BJ (cell line): ENCODE measurements around the gene GAS2L2. TPM values are rescaled to one million over a fixed set of nuclear protein-coding genes. Genes with fewer than 3 reads are reported as not detected.
A peak's percentile ranks its signal among the peaks of the same experiment; 100 is the strongest.

Experiments
- CTCF ChIA-PET: fragments of 350-600 bp; formaldehyde crosslinking; extraction: SDS; loops from one replicate; lab custom pipeline; 2021; ENCODE audit warnings: antibody characterized with exemption, inconsistent platforms; lab: Yijun Ruan, JAX
- POLR2A ChIA-PET: fragments of 300-600 bp; sonication (Branson Sonifier 250); formaldehyde crosslinking; extraction: SDS; loops from one replicate; lab custom pipeline; 2021; ENCODE audit warnings: antibody characterized with exemption; lab: Charles Lee
- DNase-seq: peaks from one replicate; pipeline ENCODE4 v3.0.0-alpha.2; 2011; ENCODE audit warnings: low read depth
- H3K27me3 ChIP-seq: 2 replicates; pipeline ENCODE4 v1.6.0; 2011; ENCODE audit warnings: low read length; ENCODE audit not compliant: control insufficient read depth, insufficient read depth
- H3K36me3 ChIP-seq: 2 replicates; pipeline ENCODE4 v1.5.1; 2011; ENCODE audit warnings: low read length; ENCODE audit not compliant: control insufficient read depth, insufficient read depth
- H3K4me3 ChIP-seq: 2 replicates; pipeline ENCODE4 v1.5.1; 2011; ENCODE audit warnings: low read depth, mild to moderate bottlenecking, control low read depth, low read length
- polyA plus RNA-seq: library from polyadenylated mRNA; depleted of rRNA; stranded (reverse); fragments of >200 nt; gene quantifications from 2 replicates; pipeline ENCODE4 v1.2.3, GENCODE V29; 2011
- TF ChIP-seq, protein P1 (sequence below): IDR thresholded peaks from 2 replicates; pipeline ENCODE4 v1.5.1; 2011; ENCODE audit warnings: low read depth, mild to moderate bottlenecking, control low read depth, inconsistent platforms, low read length, moderate library complexity; ENCODE audit not compliant: insufficient read depth

GAS2L2 gene
- polyA plus RNA-seq, 1 experiment, result not detected

DNA sequence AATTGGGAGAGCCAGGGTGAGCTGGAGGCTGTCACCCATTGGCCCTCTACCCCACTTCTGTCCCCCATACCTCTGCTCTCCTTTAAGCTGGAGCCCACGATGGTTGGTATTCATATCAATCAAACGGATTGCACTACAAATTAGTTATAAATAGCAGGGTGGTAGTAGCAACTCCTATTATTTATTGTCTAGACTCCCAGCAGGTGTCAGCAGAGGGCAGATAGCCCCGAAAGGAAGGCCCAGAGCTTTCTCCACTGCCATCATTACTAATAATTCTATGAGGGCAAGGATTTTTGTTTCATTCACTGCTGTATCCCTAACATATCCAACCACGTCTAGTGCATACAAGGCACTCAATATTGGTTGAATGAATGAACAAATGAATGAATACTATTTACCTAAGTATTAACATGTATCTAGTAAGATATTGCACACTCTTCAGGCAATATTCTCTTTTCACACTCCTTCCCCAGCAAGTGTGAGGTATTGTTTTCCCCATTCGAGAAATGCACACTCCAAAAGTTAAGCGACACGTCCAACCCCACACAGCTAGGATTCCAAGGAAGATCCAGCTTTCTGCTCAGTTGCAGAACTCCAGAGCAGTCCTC is 14.0 kb upstream of the GAS2L2 start:
- POLR2A ChIA-PET, result no interaction called here
- no peak overlapping the region for H3K4me3 ChIP-seq
- DNase-seq, result no peak
- TF ChIP-seq, protein P1, sequence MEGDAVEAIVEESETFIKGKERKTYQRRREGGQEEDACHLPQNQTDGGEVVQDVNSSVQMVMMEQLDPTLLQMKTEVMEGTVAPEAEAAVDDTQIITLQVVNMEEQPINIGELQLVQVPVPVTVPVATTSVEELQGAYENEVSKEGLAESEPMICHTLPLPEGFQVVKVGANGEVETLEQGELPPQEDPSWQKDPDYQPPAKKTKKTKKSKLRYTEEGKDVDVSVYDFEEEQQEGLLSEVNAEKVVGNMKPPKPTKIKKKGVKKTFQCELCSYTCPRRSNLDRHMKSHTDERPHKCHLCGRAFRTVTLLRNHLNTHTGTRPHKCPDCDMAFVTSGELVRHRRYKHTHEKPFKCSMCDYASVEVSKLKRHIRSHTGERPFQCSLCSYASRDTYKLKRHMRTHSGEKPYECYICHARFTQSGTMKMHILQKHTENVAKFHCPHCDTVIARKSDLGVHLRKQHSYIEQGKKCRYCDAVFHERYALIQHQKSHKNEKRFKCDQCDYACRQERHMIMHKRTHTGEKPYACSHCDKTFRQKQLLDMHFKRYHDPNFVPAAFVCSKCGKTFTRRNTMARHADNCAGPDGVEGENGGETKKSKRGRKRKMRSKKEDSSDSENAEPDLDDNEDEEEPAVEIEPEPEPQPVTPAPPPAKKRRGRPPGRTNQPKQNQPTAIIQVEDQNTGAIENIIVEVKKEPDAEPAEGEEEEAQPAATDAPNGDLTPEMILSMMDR, result peak; percentile 71
- H3K27me3 ChIP-seq, result peaks cover 15% of the 10 kb centered on the region
- H3K36me3 ChIP-seq, result no peaks in the 10 kb centered on the region
- CTCF ChIA-PET, result interaction anchor here (1.0 to 14.9 kb wide), 13 partner anchors 9 to 179 kb away, joined by 3 to 425 read pairs (median 12); partner anchors contain the start of genes MMP28 and TAF15

DNA sequence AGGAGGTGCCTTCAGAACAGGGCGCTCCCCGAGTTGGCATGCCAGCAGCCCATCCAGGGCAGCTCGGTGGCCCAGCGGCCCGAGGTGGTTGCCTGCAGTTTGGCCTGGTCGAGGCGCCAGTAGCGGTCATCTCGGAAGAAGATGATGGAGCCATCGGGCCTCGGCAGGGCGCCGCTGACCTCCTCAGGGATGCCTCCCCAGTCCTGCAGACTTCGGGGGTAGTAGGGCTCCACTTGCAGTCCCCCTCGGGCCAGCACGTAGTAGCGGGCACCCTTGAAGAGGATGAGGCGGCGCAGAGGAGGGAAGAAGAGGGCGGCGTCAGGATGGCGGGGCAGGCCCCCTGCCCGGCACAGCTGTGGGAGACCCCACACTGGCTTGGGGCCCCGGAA is 13.4 kb upstream of the GAS2L2 start:
- H3K36me3 ChIP-seq, result no peaks in the 10 kb centered on the region
- POLR2A ChIA-PET, result no interaction called here
- TF ChIP-seq, protein P1, result no peak
- H3K4me3 ChIP-seq, result no peak overlapping the region
- DNase-seq, result no peak
- H3K27me3 ChIP-seq, result peaks cover 12% of the 10 kb centered on the region
- CTCF ChIA-PET, result interaction anchor here (1.0 to 14.9 kb wide), 13 partner anchors 8 to 178 kb away, joined by 3 to 425 read pairs (median 12); partner anchors contain the start of genes MMP28 and TAF15

DNA sequence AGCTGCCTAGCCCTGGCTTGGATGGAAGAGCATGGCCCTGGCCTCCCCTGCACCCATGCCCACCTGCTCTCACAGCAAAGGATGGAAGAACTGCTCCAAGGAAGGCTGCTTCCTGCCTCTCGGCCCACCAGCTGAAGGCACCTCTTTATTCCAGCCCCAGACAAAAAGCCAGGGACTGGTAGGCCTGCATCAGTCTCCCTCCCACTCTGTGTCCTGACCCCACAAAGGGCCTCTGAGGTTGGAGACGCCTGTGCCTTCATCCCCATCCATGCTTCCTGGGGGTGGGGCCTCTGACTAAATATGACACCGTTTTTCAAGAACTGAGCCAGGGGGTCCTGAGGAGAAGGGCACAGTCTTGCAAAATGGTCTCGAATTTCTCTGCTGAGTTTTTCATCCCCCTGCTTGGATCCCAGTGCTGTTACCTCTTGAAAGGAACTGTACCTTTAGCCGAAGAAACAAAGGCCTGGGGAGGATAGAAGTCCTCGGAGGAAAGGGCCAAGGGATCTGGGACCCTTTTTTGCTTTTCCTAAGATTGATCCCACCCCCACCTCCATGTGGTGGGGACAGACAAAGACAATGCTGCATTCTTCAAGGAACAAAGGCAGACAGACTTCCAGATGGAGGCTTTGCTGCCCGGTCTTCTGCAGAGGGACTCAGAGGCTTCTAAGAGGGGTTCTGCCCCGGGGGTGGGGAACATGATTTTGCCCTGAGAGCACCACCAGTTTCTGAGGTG is 12.9 kb upstream of the GAS2L2 start:
- H3K27me3 ChIP-seq, result peaks cover 12% of the 10 kb centered on the region
- TF ChIP-seq, protein P1, result no peak
- no peaks in the 10 kb centered on the region for H3K36me3 ChIP-seq
- POLR2A ChIA-PET, result no interaction called here
- CTCF ChIA-PET, result interaction anchor here (1.0 to 14.9 kb wide), 15 partner anchors 8 to 178 kb away, joined by 3 to 425 read pairs (median 18); partner anchors contain the start of genes MMP28 and TAF15
- H3K4me3 ChIP-seq, result no peak overlapping the region
- no peak for DNase-seq

DNA sequence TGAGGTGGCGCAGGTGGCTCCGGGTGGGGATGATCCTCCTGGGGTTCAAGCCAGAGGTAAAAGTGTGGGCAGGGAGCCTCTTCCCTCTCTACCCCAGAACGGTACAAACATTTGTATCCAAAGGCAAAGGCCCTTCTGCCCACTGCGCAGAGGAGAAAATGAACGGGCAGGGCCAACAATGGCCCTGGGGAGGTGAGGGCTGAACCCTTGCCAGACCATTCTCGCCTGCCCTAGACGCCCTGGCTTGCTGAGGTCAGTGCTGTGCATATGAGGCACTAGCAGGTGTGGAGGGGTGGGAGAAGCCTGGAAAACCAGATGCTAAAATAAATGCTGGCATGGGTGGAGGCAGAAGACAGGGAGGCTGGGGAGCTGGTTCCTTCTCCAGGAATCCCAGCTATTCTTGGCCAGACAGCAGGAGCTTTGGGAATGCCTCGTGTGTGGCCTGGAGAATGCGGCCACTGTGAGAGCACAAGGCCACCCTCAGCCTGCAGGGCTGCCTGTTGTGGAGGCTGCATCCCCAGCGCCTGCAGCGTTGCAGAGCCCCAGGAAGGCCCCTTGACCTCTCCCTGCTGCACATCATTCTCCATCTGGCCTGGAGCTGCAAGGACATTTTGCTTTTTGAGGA is 12.2 kb upstream of the GAS2L2 start:
- POLR2A ChIA-PET, result no interaction called here
- TF ChIP-seq, protein P1, result no peak
- CTCF ChIA-PET, result interaction anchor here (1.0 to 14.9 kb wide), 11 partner anchors 9 to 152 kb away, joined by 3 to 425 read pairs (median 26); partner anchors contain the start of genes GAS2L2, MMP28 and TAF15
- Histone ChIP-seq H3K4me3 (no peak overlapping the region), H3K27me3 (peaks cover 12% of the 10 kb centered on the region), H3K36me3 (no peaks in the 10 kb centered on the region)
- no peak for DNase-seq
